ENCODE data around the gene RPS21.
"Not testable (repeated sequence)": the region's sequence is repeated elsewhere in the genome, so short reads cannot be mapped to it uniquely, and the experiment has no call there.

RPS21 gene

DNA sequence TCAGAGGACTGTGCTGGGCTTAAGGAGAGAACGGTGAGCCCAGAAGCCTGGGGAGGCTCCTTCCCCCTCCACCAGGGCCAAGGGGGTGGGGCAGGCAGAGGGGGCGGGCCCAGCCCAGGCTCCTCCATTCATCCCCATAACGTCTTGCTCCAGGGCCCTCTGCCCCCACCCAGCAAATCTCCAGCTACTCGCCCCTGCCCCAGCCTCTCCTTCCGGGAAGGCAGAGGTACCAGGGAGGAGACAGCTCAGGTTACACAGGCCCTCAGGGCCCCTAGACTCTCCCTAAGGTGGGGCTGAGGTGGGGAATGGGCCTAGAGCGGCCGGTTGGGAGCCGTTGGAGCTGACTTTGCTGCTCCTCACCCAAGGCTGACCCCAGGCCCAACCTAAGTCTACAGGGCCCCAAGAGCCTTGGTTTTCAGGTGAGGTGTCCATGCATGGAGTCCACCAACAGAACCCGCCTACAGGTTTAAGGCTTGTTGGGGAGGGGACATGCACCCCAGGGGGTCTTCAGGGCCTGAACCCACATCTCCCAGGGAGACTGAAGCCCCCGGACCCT, 21.0 kb upstream of the RPS21 start:
- no peak for DNase-seq

DNA sequence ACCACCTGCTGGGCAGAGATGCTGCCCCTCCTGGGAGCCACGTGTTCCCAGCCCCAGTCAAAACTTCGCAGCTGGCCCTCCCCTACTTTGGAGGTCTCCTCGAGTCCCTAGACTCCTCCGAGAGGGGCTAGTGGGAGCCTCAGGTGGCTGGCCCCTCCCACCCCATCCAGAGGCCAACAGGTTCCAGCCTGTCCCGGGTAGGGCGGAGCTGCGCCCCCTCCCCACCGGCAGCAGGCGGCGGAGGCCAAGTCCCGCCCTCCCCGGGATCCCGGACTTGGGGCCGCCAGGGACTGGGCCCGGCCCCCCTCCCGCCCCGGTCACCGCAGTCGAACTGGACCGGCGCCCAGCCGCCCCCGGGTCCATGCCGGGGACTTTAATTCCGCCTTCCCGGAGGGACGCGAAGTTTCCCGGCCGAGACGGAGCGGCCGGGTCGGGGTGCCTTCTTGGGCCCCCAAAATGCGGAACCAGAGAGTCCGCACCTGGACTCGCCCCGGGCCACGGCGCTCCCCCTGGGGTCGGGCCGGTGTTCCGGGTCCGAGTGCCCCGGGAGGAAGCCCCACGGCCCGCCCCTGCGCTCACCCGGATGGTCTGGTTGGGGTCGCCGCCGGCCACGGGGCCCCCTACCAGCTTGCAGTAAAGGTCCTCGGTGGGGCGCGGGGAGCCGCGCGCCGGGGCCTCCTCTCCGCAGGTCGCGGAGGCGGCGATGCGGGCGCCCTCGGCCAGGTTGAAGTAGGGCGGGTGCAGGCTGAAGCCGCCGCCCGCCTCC, 20.4 kb upstream of the RPS21 start:
- DNase-seq, result peak in 1 of 3 donors; percentile 57

DNA sequence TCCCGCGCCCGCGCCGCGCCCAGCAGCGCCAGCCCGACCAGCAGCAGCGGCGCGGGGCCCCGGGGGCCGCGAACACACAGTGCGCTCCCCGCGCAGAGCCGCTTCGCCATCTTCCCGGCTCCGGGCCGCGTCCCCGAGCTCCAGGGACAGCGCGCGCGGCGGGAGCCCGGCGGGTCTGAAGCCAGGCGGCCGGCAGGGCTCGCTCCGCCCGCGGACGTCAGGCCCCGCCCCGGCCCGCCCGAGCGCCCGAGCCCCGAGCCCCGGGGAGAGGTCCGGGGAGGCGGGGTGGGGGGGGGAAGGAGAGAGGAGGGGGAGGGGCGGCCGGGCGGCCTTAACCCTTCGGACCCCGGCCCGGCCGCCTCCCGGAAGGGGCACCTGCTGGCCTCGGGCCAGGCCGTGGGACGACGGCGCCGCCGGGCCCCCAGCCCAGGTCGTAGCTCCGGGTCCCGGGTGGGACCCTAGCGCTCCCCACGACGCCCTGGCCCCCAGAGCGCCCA, 19.7 kb upstream of the RPS21 start, which contains the start of gene LAMA5:
LAMA5 (minus strand) TSS at position 177 of the 497 bp plus-strand sequence; CDS start at position 110, 67 bp downstream.
- DNase-seq, result peak; percentile 48 to 84 (median 66)

DNA sequence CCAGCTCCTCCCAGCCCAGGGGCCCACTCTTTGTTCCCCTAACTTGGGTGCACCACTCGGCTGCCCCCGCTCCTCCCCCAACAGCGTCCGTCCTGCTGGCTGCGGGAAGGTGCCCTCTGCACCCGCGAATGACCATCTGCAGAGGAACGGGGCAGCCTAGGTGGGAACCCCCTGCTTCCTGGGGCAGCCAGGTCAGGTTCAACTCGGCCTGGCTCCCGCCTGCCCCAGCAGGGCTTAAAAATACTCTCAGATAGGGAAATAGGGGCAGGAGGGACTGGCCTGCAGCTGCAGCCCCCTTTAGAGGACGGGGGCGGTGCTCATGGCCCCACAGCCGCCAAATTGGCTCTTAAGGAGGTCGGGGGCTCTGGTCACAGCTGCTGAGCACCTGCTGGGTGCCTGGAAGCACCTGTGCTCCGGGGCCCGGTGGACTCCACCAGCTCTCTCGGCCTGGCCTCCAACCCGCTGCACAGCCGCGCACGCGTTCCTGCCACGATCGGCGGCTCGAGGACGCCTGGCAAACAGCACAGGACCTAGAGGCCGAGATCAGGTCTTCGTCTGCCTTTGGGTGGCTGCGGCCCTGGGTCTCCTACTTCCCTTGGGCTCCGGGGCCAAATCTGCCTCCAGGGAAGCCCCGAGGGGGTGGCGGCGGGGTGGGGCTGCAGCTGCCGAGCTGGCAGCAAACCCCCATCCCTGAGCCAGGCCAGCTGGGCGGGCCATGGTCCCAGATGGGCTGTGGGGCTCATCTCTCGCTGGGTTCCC, 19.1 kb upstream of the RPS21 start:
- DNase-seq, result peak in 1 of 3 donors; percentile 28

DNA sequence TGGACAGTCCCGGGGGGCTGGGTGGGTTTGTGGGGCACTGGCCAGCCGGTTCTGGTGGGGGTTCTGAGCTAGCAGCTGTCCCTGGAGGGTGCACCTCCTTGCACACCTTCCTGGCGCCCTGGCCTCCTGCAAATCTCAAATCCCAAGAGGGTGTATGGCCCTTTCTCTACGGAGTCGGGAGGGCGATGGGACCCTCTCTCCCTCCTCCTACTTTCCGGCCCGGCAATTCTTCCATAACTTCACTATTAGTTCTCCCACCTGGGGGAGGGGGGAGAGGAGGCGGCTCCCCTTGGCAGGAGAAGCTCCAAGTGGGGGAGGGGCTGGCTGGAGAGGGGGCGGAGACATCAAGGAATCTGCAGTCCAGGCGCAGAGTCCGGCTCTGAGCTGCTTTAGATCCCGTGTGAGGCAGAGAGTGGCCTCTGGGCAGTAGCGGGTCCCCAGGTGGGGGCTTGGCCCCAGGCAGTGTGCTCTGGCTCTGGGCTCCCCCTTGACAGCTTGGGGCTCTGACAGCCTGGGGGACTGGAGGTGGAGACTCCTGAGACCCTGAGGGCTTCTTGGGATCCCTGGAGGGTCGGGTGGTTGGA, 18.4 kb upstream of the RPS21 start:
- DNase-seq, result no peak

DNA sequence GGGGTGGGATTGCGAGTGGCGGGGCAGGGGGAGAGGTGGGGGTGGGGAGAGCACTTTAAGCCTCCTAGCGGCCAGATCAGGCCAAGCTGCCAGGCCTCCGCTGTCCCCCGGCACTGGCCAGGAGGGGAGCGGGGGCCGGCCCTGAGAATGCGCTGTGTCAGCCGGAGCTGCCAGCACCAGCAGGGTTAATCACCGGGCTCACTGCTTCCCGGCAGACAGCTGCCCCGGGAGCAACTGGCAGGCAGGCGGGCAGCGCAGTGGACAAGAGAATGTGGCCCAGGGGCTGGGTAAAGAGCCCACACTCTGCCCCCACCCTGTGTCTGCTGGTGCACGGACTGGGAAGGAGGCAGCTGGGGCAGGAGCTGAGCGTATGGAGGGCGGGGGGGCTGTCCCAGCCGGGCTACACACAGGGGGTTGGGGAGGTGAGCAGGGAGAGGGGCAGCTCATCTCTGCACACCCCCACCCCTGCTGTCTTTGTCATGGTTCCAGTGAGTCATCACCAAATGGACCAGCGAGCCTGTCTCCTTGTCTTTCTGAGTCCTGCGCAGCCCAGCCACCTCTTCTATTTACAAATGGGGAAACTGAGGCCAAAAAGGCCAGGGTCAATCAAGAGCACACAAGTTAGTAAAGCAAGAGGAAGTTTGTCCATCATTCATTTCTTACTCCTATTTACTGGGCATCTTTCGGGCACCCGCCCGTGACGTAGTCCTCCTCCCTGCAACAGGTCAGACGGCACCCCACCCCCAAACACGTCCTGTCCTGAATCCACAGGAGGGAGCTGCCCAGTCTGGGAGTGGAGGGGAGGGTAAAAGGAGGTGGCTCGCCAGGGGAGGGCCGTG, 17.7 kb upstream of the RPS21 start:
- peak; percentile 41 to 64 (median 54) for DNase-seq

DNA sequence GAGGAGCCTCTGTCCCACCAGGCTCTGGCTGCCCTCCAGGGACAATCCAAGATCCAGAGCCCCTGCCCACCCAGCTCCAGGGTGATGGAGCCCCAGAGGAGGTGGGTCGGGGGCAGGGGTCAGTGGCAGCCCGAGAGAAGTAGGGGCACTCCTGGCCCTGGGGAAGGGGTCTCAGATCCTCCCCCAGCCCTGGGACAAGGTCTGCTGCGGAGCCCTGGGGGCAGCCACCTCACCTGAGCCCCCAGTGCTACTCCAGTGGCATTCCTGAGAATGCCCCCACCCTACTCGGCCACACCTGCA, 17.1 kb upstream of the RPS21 start:
- DNase-seq, result no peak

DNA sequence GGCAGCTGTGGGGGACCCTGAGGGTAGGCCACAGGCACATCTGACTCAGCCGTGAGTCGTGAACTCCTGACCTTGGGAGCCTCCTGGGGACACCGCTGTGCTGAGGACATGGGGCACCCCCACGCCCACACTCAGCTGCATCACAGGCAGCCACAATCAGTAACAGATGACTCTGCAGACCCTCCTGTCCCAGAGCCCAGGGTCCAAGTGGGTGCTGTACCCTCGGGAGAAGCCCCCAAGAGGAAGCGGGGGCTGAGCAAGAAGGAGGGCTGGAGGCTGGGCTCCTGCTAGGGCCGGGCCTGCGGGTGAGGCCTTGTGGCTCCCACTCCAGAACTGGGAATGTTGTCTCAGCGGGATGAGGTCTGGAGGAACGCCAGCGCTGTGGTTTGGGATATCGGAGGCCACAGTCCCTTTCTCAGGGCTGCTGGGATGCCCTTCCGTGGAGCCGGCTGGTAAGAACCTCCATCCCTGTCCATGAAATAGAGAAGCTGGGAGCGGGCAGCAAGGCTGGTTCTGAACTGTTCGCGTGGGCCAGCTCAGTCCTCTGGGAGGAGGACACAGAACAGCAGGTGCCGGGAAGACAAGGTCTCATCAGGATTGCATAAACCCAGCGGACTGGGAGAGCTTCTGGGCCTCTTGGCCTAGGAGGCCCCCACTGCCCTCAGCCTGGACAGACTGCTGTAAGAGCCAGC, 16.6 kb upstream of the RPS21 start:
- peak; percentile 83 to 90 (median 88) for DNase-seq

DNA sequence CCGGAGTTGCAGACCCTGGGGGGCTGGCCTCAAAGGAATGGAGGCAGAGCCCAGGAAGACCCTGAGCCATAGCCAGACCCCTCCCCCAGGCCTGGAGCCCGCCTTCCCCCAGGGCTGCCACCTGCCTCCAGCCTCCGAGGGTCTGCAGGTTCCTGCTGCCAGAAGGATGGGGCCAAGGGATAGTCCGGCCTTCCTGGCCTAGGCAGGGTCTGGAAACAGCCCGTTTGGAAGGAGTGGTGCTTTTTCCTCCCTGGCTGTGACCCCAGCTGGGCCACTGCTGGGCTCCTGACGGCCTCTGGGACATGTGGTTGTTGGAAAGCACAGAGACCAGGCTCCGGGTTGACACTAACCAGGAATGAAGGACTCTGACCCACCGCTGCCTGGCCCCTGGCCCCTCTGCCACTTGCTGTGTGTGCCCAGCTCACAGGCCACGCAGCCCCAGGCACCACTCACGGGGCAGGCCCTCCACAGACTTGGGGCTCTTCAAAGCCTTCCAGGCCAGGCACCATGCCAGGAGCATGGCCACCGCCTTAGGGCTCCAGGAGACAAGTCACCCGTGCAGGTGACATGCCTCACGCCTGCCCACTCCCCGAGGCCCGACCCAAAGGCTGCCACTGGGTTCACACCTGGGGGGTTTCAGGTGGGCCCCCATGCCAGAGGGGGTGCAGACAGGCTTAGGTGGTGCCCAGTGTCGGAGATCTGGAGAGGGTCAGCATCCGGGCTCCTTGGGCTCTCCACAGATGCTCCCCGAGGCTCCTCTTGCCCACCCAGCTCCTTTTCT, 15.9 kb upstream of the RPS21 start:
- DNase-seq, result no peak

DNA sequence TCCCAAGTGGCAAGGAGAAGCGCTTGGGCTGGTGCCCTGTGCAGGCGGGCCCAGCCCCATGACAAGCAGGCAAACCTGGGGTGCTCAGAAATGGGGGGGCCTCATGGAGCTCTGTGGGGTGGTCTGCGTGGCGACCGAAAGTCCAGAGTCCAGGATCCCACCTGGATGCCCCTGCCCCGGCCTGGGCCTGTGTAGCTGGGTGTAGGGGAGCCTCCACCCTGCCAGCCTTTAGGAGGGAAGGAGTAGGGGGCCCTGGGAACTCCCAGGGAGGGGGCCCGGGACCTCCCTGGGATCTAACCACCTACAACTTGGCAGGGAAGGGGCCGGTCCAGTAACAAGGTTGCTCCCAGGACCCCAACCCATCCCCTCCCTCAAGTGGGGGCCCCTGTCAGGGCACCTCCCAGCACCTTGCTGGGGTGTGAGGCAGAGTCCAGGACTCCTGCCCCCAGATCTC, 15.3 kb upstream of the RPS21 start:
- DNase-seq, result no peak

DNA sequence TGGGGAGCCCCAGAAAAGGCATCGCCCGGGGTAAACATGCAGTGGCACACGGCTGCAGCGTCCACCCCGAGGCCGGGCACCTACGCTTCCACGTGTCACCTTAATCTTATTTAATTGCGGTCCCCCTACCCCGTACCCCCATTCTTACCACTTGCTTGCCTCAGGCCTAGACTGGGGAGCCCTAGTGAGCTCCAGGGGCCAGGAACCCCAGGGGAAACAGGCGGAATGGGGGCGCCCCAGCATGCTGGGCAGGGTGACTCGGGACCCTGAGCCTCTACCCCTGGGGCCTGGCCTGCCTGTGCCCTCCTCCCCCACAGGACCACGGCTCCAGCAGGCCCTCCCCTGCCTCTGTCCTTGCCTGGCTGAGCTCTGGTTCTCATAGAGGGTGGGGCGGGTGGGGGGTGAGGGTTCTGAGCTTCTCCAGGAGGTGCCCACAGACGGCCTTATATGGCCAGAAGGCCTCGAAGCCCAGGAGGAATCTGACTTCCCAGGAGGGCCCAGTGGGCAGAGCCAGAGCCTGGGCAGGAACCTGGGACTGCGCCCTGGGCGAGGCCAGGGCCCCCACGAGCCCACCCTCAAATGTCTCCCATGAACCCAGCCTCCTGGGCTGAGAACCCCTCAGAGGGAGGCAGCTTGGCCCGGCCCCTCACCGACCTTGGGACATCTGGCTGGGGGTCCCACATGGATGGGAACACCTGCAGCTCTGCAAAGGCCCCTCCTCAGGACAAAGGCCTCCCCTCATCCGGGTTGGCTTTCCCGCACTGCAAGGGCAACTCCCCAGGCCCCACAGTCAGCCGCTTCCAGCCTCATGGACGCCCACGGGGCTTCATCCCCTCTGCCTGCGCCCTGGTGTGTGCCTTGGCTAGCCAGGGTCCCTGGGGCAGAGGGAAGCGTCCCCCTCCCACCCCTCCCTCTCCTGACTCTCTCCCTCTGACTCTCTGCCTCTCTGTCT, 14.6 kb upstream of the RPS21 start:
- no peak for DNase-seq

DNA sequence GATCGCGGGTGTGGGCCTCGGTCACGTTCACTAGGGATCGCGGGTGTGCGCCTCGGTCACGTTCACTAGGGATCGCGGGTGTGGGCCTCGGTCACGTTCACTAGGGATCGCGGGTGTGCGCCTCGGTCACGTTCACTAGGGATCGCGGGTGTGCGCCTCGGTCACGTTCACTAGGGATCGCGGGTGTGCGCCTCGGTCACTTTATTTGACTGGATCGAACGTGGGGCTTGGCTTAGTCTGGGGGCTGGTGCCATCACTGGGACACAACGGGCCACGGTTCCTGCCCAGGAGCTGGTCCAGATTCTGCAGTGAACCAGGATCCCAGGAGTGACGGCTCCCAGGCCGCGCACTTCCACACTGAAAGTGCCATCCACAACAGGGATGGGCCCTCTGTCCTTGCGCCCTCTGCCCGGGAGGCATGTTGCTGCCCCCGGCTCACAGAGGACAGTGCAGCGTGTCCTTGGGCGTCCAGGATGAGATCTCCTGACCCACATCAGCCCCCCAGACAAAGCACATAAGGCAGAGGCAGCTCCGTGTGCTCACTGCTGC, 13.2 kb upstream of the RPS21 start:
- DNase-seq, result not testable (repeated sequence)

DNA sequence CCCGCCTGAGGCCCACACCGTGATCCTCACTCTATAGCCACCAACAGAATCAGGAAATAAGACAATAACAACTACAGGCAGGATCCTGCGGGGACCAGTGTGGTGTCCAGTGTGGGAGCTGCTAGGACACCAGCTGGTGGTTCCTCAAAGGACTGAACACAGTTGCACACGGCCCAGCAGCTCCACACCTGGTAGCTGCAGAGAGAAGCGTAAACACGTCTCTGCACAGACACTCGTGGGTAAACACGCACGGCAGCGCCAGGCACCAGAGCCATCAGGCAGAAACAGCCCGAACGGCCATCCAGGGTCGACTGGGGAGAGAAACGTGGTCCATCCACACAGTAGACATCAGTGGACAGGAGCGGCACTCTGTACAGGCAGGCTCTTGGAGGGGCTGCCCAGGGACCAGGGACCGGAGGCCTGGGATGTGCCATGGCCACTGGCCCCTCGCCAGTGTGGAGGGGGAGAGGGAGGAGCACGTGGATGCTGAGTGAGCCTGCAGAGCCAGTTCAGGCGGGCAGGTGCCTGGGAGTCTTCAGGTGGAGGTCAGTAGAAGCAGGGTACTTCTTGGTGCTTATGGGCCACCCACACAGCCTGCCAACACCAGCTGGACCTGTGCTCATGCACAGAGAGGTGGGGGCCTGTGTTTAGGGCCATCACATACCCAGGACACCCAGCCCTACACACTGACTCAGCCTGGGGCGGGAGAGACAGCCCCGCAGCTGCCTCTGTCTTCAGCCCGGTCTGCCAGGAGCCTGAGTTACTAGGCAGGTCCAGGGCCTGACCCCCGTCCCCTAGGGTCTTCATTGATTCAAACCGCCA, 12.4 kb upstream of the RPS21 start:
- DNase-seq, result no peak

DNA sequence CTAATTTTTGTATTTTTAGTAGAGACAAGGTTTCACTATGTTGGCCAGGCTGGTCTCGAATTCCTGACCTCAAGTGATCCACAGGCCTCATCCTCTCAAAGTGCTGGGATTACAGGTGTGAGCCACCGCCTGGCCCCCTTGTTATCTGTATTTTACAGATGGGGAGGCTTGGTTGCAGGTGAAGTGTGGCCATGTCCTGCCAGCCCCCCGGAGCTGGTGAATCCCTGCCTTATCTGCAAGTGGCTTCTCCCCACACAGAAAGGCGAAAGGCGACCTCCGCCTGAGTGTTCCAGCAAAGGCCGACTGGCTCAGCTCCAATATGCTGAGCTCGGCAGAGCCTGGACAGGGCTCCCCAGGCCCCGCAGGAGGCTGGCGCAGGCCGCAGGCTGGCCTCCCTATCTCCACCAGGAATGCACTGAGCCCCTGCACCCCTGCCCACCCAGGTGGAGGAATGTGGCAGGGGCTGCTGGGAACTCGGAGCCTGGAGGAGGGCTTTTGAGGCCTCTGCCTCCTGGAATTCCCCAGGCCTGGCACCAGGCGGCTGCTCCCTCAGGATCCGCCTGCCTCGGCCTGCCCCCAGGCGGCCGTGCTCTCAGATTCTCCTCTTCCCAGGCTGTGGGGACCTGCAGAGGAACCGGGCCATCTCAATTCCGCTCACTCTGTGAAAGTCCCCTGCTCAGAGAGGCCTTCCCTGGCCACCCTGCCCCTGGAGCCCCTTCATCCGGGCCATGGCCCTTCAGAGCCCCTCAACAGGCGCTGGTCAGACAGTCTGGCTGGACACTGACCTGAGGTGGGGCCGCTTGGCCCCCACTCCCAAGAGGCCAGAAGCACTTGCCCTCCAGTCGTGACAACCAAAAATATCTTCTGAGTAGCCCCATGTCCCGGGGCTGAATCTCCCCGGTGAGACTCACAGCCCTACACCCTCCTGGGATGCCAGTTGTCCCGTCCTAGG, 10.5 kb upstream of the RPS21 start:
- no peak for DNase-seq

DNA sequence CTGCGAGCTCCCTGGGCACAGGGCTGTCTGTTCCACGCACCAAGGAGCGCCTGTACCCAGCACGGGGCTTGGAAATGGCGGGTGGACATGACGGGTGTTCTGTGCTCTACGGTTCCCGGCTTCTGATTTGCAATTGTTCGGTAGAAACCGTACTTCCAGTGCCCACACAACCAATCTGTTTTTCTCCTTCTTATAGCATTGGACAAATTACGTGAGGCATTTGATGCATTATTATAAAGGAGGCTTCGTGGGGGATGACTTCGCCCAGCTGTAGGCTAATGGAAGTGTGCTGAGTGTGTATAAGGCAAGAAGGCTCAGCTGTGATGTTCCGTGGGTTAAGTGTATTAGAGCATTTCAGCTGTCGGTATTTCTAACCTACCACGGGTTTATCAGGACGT, 9.8 kb upstream of the RPS21 start:
- DNase-seq, result no peak

DNA sequence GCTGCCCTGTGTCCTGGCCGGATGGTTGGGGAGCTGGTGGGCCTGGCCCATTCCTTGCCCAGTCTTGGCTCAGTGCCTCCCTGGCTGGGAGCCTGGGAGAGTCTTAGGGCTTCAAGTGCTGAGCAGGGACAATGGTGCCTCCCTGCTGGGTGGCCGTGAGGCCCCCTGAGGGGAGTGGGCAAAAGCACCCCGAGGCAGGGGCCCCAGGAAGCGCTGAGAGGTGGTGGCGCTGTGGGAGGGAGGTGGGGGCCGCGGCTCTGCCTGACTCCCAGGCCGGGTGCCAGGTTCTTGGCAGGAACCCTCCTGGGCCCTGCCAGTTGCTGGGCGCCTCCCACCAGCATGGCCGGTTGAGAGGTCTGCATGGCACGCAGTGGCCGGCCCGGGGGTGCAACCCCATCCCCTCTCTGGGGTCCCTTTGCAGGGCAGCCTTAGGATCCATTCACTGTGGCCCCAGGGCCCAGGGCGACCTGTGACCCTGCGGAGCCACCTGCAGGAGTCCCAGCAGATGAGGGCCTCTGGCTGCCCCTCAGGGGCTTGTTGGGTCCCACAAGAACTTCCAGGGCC, 9.2 kb upstream of the RPS21 start:
- no peak for DNase-seq

DNA sequence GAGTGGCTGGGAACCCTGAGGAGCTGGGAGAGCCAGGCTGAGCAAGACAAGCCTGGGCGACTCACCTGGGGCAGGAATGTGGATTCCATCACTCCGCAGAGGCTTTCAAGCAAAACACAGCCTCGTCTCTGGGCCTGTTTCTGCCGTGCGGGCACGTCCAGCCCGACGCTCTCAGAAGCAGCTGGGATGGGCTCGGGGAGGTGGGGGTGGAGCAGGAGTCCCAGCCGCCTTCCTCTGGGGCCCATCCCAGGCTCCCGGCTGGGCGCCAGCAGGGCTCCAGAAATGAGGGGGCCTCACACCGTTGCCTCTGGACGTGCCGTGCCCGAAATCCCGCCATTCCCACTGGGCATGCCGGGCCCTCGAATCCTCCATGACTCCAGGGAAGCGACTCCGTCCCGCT, 8.7 kb upstream of the RPS21 start:
- no peak for DNase-seq
